Stimulated activated naive CD8-positive, alpha-beta T cell treated with anti-CD3 and anti-CD28 coated beads, Interleukin-15, amount 100 ng/mL, for 72 hours (primary cell): Measurements from ENCODE around the gene RAB19.

ENCODE experiments used
- ATAC-seq: fragments of 150-1000 bp; cut with Tn5 transposase; 2 replicates; pipeline ENCODE4 v1.10.0; 2021; ENCODE audit warnings: mild to moderate bottlenecking, moderate library complexity
- DNase-seq, 2 donors: peaks; one replicate each; pipeline ENCODE4 v3.0.0; 2021 to 2022
- H3K27ac Mint-ChIP-seq, 2 donors: one replicate each; pipeline ENCODE4 v1.8.0; 2022; ENCODE audit warnings: mild to moderate bottlenecking in 2 of 2, mixed read lengths in 2 of 2, moderate library complexity in 2 of 2
- H3K27me3 Mint-ChIP-seq: one replicate; pipeline ENCODE4 v1.8.0; 2022; ENCODE audit warnings: mixed read lengths
- H3K4me1 Mint-ChIP-seq: one replicate; pipeline ENCODE4 v1.8.0; 2022; ENCODE audit warnings: mild to moderate bottlenecking, mixed read lengths
- H3K4me3 Mint-ChIP-seq, 2 donors: one replicate each; pipeline ENCODE4 v1.8.0; 2022; ENCODE audit warnings: mild to moderate bottlenecking in 2 of 2, mixed read lengths in 2 of 2, moderate library complexity in 1 of 2
- H3K9me3 Mint-ChIP-seq, 2 donors: one replicate each; pipeline ENCODE4 v1.8.0; 2022; ENCODE audit warnings: mixed read lengths in 2 of 2

The RAB19 gene

GRCh38 chr7:140458201-140458600, 54.3 kb downstream of the RAB19 start:
- DNase-seq = no peak
- Mint-ChIP-seq H3K4me3 (no peak overlapping the region), H3K9me3 (no peaks in the 10 kb centered on the region), H3K4me1 (peaks cover 26% of the 10 kb centered on the region), H3K27ac (no peak overlapping the region), H3K27me3 (no peaks in the 10 kb centered on the region)
- no peak for ATAC-seq

GRCh38 chr7:140458916-140459315, 55.1 kb downstream of the RAB19 start:
- Mint-ChIP-seq H3K4me3 (no peak overlapping the region), H3K4me1 (peaks cover 30% of the 10 kb centered on the region), H3K27ac (peak overlapping the region in 1 of 2 donors; percentile 23), H3K27me3 (no peaks in the 10 kb centered on the region), H3K9me3 (no peaks in the 10 kb centered on the region)
- DNase-seq (no peak), ATAC-seq (no peak)

GRCh38 chr7:140463111-140463510, 59.3 kb downstream of the RAB19 start:
- Mint-ChIP-seq H3K27me3 (no peaks in the 10 kb centered on the region), H3K9me3 (no peaks in the 10 kb centered on the region)
- no peak for ATAC-seq

GRCh38 chr7:140475747-140476333, 72.0 kb downstream of the RAB19 start:
- no peak overlapping the region for H3K27ac Mint-ChIP-seq
- H3K27me3 Mint-ChIP-seq = no peaks in the 10 kb centered on the region
- H3K9me3 Mint-ChIP-seq = no peaks in the 10 kb centered on the region
- ATAC-seq (no peak), DNase-seq (no peak)
- H3K4me1 Mint-ChIP-seq = peaks cover 34% of the 10 kb centered on the region
- H3K4me3 Mint-ChIP-seq = peak overlapping the region; percentile 24 to 32

More at GRCh38 chr7:140463111-140463510, 59.3 kb downstream of the RAB19 start:
- peaks cover 23% of the 10 kb centered on the region for H3K4me1 Mint-ChIP-seq
- DNase-seq = no peak
- H3K4me3 Mint-ChIP-seq = no peak overlapping the region
- no peak overlapping the region for H3K27ac Mint-ChIP-seq

- Mint-ChIP-seq H3K9me3 (no peaks in the 10 kb centered on the region), H3K27ac (peak overlapping the region in 1 of 2 donors; percentile 65), H3K27me3 (no peaks in the 10 kb centered on the region), H3K4me1 (peaks cover 30% of the 10 kb centered on the region), H3K4me3 (peak overlapping the region; percentile 97 to 100)
- ATAC-seq (no peak), DNase-seq (no peak)
Observed at GRCh38 chr7:140476698-140477261, 72.9 kb downstream of the RAB19 start.
